Endodermal cell (in vitro differentiated cells): ENCODE measurements around the gene ZNF808. TPM values are rescaled to one million over a fixed set of nuclear protein-coding genes. Genes with fewer than 3 reads are reported as not detected.
"Not testable (repeated sequence)": the region's sequence is repeated elsewhere in the genome, so short reads cannot be mapped to it uniquely, and the experiment has no call there.

Experiments
- DNase-seq: peaks from one replicate; pipeline ENCODE4 v3.0.0-alpha.2; 2017
- H3K27ac ChIP-seq: 2 replicates; pipeline ENCODE4 v1.5.1; 2013; ENCODE audit warnings: mild to moderate bottlenecking, low read depth, low read length, moderate library complexity
- H3K27me3 ChIP-seq: 2 replicates; pipeline ENCODE4 v1.6.1; 2013; ENCODE audit warnings: mild to moderate bottlenecking, low read length, moderate library complexity; ENCODE audit not compliant: insufficient read depth, control insufficient read depth, poor library complexity, severe bottlenecking
- H3K36me3 ChIP-seq: 2 replicates; pipeline ENCODE4 v1.7.0; 2013; ENCODE audit warnings: mild to moderate bottlenecking, low read length, moderate library complexity; ENCODE audit not compliant: control insufficient read depth, insufficient read depth
- H3K4me1 ChIP-seq: one replicate; pipeline ENCODE4 v1.7.0; 2013; ENCODE audit warnings: low read length; ENCODE audit not compliant: control insufficient read depth, insufficient read depth
- H3K4me3 ChIP-seq: 2 replicates; pipeline ENCODE4 v1.5.1; 2013; ENCODE audit warnings: mild to moderate bottlenecking, low read length, moderate library complexity
- H3K9ac ChIP-seq: 2 replicates; pipeline ENCODE4 v1.6.1; 2013; ENCODE audit warnings: mild to moderate bottlenecking, low read length, moderate library complexity; ENCODE audit not compliant: poor library complexity, severe bottlenecking; ENCODE audit errors: extremely low read depth
- H3K9me3 ChIP-seq: 2 replicates; pipeline ENCODE4 v1.6.1; 2013; ENCODE audit warnings: mild to moderate bottlenecking, low read length, moderate library complexity; ENCODE audit not compliant: control insufficient read depth
- H3K27ac Mint-ChIP-seq: 2 replicates; pipeline ENCODE4 v1.8.0; 2020; ENCODE audit warnings: mixed read lengths
- H3K27me3 Mint-ChIP-seq: 2 replicates; pipeline ENCODE4 v1.8.0; 2021; ENCODE audit warnings: mild to moderate bottlenecking, mixed read lengths; ENCODE audit not compliant: insufficient read depth
- H3K36me3 Mint-ChIP-seq: 2 replicates; pipeline ENCODE4 v1.8.0; 2020; ENCODE audit warnings: low read depth, mixed read lengths
- H3K4me1 Mint-ChIP-seq: 2 replicates; pipeline ENCODE4 v1.8.0; 2020; ENCODE audit warnings: mixed read lengths
- H3K4me3 Mint-ChIP-seq: 2 replicates; pipeline ENCODE4 v1.8.0; 2020; ENCODE audit warnings: mild to moderate bottlenecking, moderate library complexity, mixed read lengths
- H3K9me3 Mint-ChIP-seq: 2 replicates; pipeline ENCODE4 v1.8.0; 2020; ENCODE audit warnings: mild to moderate bottlenecking, mixed read lengths
- CTCF ChIP-seq: fragments of 200-600 bp; sonication (generic); conservative IDR thresholded peaks from 2 replicates; pipeline ENCODE4 v1.5.0; 2021; ENCODE audit warnings: antibody characterized with exemption, mild to moderate bottlenecking
- WGBS, 2 experiments: methylation state at CpG; one replicate each; pipeline versions ENCODE4 v1.1.5 to v1.1.7; 2013; ENCODE audit warnings: missing lambda C conversion rate in 2 of 2, mixed read lengths in 1 of 2; ENCODE audit not compliant: insufficient coverage in 1 of 2, insufficient read length in 1 of 2; 5-methylcytosine and 5-hydroxymethylcytosine counted together
- total RNA-seq, 2 donors: library from RNA; stranded (reverse); fragmentation: NEBNext Ultra II Directional in 1 of 2; extraction: Animal tissue kit (Norgen Biotek cat#: 25700) in 1 of 2; gene quantifications; 2 replicates in 1 of 2; 3 replicates in 1 of 2; pipeline ENCODE4 v1.2.1, GENCODE V29; 2021

ZNF808 gene
- total RNA-seq, 2 donors from 2014 or later = 52.4 to 61.6 TPM

GRCh38 chr19:52516191-52516590 lies 11.3 kb upstream of the ZNF808 start:
- Mint-ChIP-seq H3K4me1 (peaks cover 55% of the 10 kb centered on the region), H3K27me3 (no peaks in the 10 kb centered on the region), H3K4me3 (no peak overlapping the region), H3K27ac (peak overlapping the region; percentile 6), H3K9me3 (no peaks in the 10 kb centered on the region), H3K36me3 (peaks cover 50% of the 10 kb centered on the region)
- H3K9me3 ChIP-seq = peaks cover 7% of the 10 kb centered on the region
- no peak overlapping the region for H3K27ac ChIP-seq
- TF ChIP-seq CTCF = peak; percentile 66
- DNase-seq = peak; percentile 52
- H3K4me3 ChIP-seq = no peak overlapping the region
- H3K9ac ChIP-seq = no peak overlapping the region
- no peaks in the 10 kb centered on the region for H3K36me3 ChIP-seq
- H3K27me3 ChIP-seq = no peaks in the 10 kb centered on the region
- H3K4me1 ChIP-seq = no peaks in the 10 kb centered on the region
- WGBS, 2 experiments = 86 to 93% methylated on average over 5 of the region's 5 CpGs

GRCh38 chr19:52518646-52519045 lies 8.8 kb upstream of the ZNF808 start:
- H3K9me3 Mint-ChIP-seq = no peaks in the 10 kb centered on the region

GRCh38 chr19:52519175-52519574 lies 8.3 kb upstream of the ZNF808 start:
- H3K9ac ChIP-seq, H3K4me1 ChIP-seq, H3K27me3 Mint-ChIP-seq, H3K9me3 Mint-ChIP-seq, H3K9me3 ChIP-seq, H3K4me3 ChIP-seq, H3K27me3 ChIP-seq, H3K4me3 Mint-ChIP-seq, H3K36me3 ChIP-seq, H3K27ac ChIP-seq: not testable (repeated sequence)
- WGBS, 2 experiments = 67 to 68% methylated on average over 5 to 6 of the region's 7 CpGs
- H3K4me1 Mint-ChIP-seq = peaks cover 56% of the 10 kb centered on the region
- peak overlapping the region; percentile 82 for H3K27ac Mint-ChIP-seq
- DNase-seq = peak; percentile 63
- H3K36me3 Mint-ChIP-seq = peaks cover 20% of the 10 kb centered on the region

More at GRCh38 chr19:52518646-52519045, 8.8 kb upstream of the ZNF808 start:
- no peaks in the 10 kb centered on the region for H3K27me3 Mint-ChIP-seq
- H3K27ac Mint-ChIP-seq = peak overlapping the region; percentile 82
- 50 to 91% methylated on average over 1 to 2 of the region's 2 CpGs for WGBS, 2 experiments
- H3K36me3 ChIP-seq = no peaks in the 10 kb centered on the region
- H3K4me1 Mint-ChIP-seq = peaks cover 59% of the 10 kb centered on the region
- peaks cover 25% of the 10 kb centered on the region for H3K36me3 Mint-ChIP-seq
- no peaks in the 10 kb centered on the region for H3K27me3 ChIP-seq
- no peak for TF ChIP-seq CTCF
- H3K4me1 ChIP-seq = no peaks in the 10 kb centered on the region
- H3K9me3 ChIP-seq = no peaks in the 10 kb centered on the region
- no peak overlapping the region for H3K9ac ChIP-seq
- DNase-seq = no peak
- no peak overlapping the region for H3K4me3 ChIP-seq
- H3K4me3 Mint-ChIP-seq = no peak overlapping the region
- no peak overlapping the region for H3K27ac ChIP-seq

GRCh38 chr19:52520013-52520412 lies 7.5 kb upstream of the ZNF808 start:
- H3K4me3 ChIP-seq = no peak overlapping the region
- no peaks in the 10 kb centered on the region for H3K27me3 ChIP-seq
- no peaks in the 10 kb centered on the region for H3K9me3 ChIP-seq
- H3K4me1 Mint-ChIP-seq = peaks cover 56% of the 10 kb centered on the region
- no peaks in the 10 kb centered on the region for H3K9me3 Mint-ChIP-seq
- H3K27me3 Mint-ChIP-seq = no peaks in the 10 kb centered on the region
- no peaks in the 10 kb centered on the region for H3K4me1 ChIP-seq
- no peak for TF ChIP-seq CTCF
- H3K4me3 Mint-ChIP-seq = no peak overlapping the region
- WGBS, 2 experiments = 86 to 93% methylated on average over 2 to 4 of the region's 4 CpGs
- no peak overlapping the region for H3K27ac ChIP-seq
- no peak overlapping the region for H3K9ac ChIP-seq
- peak; percentile 58 for DNase-seq
- H3K36me3 ChIP-seq = no peaks in the 10 kb centered on the region
- H3K27ac Mint-ChIP-seq = peak overlapping the region; percentile 82
- peaks cover 13% of the 10 kb centered on the region for H3K36me3 Mint-ChIP-seq
